HG03342 (cell line): ENCODE measurements around the gene FARP1.
"Not testable (repeated sequence)": the region's sequence is repeated elsewhere in the genome, so short reads cannot be mapped to it uniquely, and the experiment has no call there.

Experiments used
- ATAC-seq: cut with Tn5 transposase; IDR thresholded peaks from one replicate; pipeline ENCODE4 v1.9.1; 2021; ENCODE audit warnings: mild to moderate bottlenecking, moderate library complexity; ENCODE audit not compliant: unreplicated experiment

FARP1 gene

GRCh38 chr13:98352226-98352625 is 209.3 kb downstream of the FARP1 start:
- ATAC-seq = no peak

DNA sequence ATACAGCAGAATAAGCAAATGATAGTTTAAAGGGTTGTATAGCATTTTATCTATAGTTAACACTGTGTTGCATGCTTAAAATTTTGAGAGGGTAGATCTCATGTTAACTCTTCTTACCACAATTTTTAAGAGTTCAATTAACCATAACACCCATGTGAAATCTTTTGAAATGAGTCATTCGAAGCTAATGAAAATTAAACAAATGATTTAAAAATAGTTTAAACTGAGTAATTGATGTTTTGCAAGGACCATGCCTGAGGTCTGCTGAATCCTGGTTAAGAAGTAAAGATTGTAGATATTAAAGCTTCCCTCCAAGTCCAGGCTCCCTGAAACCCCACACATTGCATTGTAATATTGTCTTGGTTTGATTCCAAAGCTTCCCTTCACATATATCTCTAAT is 210.9 kb downstream of the FARP1 start:
- ATAC-seq = no peak

DNA sequence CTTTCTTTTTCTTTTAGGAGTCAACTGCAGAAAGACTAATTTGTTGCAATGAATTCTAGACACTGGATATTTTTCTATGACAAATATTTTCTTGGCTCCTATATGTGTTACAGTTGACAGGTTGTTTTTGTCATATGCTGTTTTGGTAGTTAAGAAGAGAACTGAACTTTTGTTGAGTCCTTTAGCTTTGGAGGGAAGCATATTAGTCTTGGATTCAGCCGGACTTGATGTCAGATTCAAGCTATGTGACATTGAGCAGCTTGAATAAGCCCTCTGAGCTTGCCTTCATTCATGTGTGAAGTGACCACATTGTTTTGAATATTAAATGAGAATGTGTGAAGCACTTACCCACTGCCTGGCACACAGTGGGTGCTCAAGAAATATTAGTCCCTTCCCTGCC is 216.0 kb downstream of the FARP1 start:
- ATAC-seq = no peak

DNA sequence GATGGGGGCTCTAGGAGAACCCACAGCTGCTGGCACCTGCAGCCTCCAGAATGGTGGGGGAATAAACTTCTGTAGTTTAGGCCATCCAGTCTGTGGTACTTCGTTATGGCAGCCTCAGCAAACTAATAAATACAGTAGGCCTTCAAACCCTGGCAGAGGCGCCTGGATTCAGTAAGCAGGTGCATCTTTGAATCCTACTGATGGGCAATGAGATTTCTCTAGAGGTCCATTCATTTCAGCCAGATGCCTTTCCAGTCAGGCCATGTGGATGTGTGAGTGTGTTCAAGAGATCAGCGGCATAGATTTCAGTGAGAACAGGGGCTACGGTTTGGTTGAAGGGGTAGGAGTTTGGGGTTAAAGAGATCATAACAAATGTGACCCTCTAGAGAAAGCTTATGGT is 217.7 kb downstream of the FARP1 start:
- ATAC-seq = no peak

DNA sequence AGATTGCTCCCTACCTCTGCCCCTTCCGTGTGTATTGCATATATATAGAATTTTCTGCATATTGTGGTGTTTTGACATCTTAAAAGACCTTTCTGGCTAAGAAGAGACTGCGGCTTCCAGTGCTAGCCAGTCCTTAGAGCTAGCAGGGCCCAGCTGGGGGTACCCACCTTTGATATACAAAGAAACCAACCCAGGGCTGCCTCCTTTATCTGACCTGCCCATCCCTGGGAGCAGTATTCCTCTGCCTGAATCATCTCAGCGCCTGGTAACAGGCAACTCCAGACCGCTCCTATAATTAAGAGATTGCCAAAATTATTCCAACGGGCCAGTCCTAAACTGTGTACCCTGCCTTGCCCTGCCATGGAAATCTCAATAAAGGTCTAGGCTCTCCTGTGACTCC is 220.4 kb downstream of the FARP1 start:
- ATAC-seq = no peak

DNA sequence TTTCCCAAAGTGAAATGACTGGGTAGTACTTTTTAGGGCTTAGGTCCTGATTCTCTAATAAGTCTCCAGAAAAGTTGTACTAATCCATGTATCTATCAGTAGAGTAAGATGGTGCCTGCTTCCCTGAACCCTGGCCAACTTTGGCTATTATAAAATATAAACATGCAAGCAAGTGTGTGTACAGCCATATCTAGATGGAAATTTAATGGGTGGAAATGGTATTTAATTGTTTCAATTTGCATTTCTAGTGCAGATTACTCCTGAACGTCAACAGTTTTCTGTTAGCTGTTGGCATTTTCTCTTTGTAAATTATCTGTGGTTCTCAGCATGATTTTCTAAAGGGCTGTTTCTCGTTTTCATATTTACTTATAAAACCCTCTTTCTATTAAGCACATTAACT is 221.3 kb downstream of the FARP1 start:
- ATAC-seq = no peak

GRCh38 chr13:98364647-98365046 is 221.8 kb downstream of the FARP1 start:
- no peak for ATAC-seq

- no peak for ATAC-seq
These were observed 222.4 kb downstream of the FARP1 start for GRCh38 chr13:98365302-98365701.

- no peak for ATAC-seq
These were observed 223.1 kb downstream of the FARP1 start for GRCh38 chr13:98366010-98366409.

- ATAC-seq = no peak
These were observed 223.5 kb downstream of the FARP1 start for GRCh38 chr13:98366443-98366842.

DNA sequence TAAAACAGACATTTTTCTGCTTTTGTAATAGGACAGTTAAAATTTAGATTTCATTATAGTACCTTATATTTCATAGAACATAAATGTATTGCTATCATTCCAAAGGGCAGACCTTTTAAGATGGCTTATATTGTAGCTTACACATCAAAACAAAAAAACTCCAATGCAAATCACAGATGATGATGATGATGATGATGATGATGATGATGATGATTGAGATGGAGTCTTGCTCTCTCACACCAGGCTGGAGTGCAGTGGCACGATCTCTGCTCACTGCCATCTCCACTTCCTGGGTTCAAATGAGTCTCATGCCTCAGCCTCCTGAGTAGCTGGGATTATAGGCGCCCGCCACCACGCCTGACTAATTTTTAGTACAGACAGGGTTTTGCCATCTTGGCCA is 224.1 kb downstream of the FARP1 start:
- ATAC-seq = no peak

DNA sequence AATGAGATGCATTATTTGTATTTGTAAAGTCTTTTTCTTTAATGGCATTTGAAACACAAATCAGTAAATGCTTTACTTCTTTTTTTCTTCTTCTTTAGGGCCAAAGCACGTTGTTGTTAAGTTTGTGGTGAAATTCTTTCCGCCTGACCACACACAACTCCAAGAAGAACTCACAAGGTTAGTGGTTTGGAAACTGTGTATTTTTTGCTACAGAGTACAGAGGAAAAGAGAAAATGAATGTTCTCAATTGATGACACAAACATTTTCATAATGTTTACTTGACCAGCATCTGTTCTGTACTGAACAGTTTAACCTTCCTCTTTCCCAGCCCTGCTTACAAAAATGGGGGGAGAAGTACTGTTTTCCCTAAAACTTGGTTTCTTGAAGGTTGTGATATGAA is 225.1 kb downstream of the FARP1 start:
- ATAC-seq = no peak

GRCh38 chr13:98369520-98369919 is 226.6 kb downstream of the FARP1 start:
- ATAC-seq = not testable (repeated sequence)

- ATAC-seq = no peak
These were observed 227.4 kb downstream of the FARP1 start for GRCh38 chr13:98370261-98370660.

- no peak for ATAC-seq
These were observed 228.1 kb downstream of the FARP1 start for GRCh38 chr13:98370806-98371515.

DNA sequence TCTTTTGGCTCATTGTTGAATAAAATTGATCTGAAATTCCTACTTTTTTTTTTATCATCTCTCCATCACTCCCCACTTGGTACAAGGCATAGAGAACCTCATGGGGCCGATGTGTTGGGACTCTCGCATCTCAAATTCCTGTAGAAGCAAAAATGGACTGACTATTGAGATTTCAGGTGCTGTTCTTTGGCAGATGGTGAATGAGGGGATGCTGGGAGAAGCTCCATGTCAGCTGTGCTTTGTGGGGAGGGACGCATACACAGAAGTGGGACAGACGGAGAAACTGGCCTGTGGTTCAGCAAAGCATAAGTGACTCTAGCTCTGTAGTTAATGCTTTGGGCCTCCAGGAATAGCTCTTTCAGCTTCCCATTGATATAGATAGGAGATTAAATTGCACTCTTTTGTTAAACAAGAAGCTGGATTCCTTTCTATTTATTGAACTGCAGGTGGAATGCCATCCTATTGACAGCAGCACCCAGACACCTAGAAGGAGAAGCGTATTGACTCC is 228.7 kb downstream of the FARP1 start:
- no peak for ATAC-seq

- ATAC-seq = no peak
These were observed 230.0 kb downstream of the FARP1 start for GRCh38 chr13:98372876-98373275.

DNA sequence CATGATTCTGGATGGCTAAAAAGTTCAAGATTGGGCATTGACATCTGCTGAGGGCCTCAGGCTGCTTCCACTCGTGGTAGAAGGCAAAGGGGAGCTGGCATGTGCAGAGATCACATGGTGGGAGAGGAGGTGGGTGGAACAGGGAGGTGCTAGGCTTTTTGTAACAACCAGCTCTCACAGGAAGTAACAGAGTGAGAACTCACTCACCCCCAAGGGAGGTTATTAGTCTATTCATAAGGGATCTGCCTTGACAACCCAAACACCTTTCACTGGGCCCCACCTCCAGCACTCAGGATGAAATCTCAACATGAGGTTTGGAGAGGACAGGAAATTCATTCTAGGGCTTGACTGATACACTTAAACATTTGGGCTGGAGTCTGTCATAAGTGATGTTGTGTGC is 231.9 kb downstream of the FARP1 start:
- no peak for ATAC-seq

DNA sequence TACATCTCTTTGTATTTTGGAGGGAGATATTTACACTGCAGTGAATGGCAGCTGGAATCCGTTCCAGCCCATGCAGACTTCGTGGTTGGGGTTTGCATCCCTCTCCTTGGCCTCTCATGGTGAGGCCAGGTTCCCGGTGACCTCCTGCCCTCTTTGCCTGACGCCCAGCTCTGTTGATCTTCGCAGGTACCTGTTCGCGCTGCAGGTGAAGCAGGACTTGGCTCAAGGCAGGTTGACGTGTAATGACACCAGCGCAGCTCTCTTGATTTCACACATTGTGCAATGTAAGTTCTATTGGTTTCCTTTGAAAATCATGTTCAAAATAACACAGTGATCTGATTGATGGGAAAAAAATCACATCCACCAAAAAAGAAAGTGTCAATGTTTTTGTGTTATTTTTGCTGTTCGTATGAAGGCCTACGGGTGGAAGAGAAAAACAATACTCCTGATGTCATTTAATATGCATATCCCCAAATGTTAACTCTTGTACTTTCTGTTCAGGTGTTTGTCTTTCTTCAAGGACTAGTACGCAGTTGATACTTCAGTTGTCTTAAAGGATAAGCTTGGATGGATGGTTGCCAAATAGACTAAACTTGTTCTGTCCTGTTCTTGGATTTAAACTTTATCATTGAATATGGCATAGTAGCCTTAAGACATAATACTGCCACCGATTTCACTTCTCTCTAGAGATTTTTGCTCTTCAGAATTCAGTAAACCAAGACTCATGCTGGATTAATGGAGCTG is 234.9 kb downstream of the FARP1 start:
- ATAC-seq = no peak

DNA sequence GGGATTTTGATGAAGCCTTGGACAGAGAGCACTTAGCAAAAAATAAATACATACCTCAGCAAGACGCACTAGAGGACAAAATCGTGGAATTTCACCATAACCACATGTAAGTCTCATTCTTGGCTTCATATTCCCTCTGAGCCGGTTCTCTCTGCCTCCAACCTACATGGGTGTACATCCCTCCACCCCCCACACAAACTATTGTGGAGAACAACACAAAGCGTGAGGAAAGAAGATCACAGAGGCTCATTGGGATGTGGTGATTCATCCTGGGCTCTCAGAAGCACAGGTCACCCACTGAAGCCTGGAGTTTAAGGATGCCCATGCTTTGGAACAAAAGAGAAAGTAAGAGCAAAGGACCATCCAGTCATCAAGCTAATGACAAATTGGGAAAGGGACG is 241.8 kb downstream of the FARP1 start:
- no peak for ATAC-seq

GRCh38 chr13:98385606-98386005 is 242.7 kb downstream of the FARP1 start:
- no peak for ATAC-seq

- ATAC-seq = no peak
These were observed 243.7 kb downstream of the FARP1 start for GRCh38 chr13:98386637-98387036.
